Brain microvascular endothelial cell (primary cell): ENCODE data around the gene PHYKPL.

Source experiments
- DNase-seq: peaks from one replicate; pipeline ENCODE4 v3.0.0-alpha.2; 2020
- H3K27ac ChIP-seq: fragments of 250-450 bp; sonication (Bioruptor Pico); 2 replicates; pipeline ENCODE4 v1.5.1; 2020; ENCODE audit warnings: mild to moderate bottlenecking, moderate library complexity
- H3K27me3 ChIP-seq: fragments of 250-450 bp; sonication (Bioruptor Pico); replicated peaks from 2 replicates; pipeline ENCODE4 v1.5.1; 2020; ENCODE audit warnings: mild to moderate bottlenecking
- H3K36me3 ChIP-seq: fragments of 250-450 bp; sonication (Bioruptor Pico); replicated peaks from 2 replicates; pipeline ENCODE4 v1.5.1; 2020; ENCODE audit warnings: mild to moderate bottlenecking
- H3K4me3 ChIP-seq: 2 replicates; pipeline ENCODE4 v1.5.1; 2011; ENCODE audit warnings: low read depth, mild to moderate bottlenecking, control low read depth, low read length, moderate library complexity
- in situ Hi-C: cut with HindIII; loops from 2 replicates; pipeline ENCODE4 v1.10.0; 2017; ENCODE audit warnings: low sequenced_read_pairs, low pct_ligation_motif_present
- TF ChIP-seq, protein P1 (sequence below): IDR thresholded peaks from 2 replicates; pipeline ENCODE4 v1.5.1; 2011; ENCODE audit warnings: low read depth, mild to moderate bottlenecking, moderate library complexity, low read length, control low read depth, inconsistent platforms; ENCODE audit errors: missing control alignments

The PHYKPL gene

DNA sequence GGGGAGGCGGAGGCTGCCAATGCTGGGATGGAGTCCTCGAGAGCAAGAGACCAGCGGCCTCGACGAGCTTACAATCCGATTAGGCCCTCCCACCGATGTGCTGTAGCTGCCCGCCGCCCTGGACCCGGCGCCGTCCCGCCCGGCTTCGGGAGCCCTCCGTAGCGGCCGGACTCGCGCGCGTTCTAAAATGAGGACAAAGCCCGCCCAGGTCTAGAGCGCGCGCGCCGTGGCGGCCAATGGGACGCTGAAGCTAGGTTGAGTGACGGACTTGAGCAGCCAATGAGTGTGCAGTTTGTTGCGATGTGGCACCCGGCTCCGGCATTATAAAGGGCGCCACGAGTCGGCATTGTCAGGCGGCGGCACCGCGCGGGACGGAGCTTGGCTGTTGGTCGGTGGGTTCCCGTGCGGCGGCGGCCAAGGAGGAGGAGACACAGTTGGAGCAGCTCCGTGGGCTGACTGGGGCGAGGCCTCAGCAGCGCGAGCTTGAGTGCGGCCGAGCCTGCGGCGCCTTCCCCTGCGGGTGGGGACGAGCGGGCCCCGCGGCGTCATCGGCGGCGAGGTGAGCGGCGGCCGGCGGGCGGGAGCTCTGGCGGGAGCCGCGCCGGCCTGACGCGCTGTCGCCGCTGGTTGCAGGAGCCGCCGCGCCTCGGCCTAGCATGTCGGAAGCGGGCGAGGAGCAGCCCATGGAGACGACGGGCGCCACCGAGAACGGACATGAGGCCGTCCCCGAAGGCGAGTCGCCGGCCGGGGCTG lies 28.2 kb downstream of the PHYKPL start, which contains the start of gene HNRNPAB:
Gene HNRNPAB, plus strand, starts transcription at position 352 of the 753 bp plus-strand sequence. Its CDS starts 305 bp downstream, at position 657.
- Histone ChIP-seq H3K27ac (peak within 1 kb of the TSS; percentile 82), H3K36me3 (peaks cover 45% of the 10 kb centered on the region), H3K4me3 (peak within 1 kb of the TSS; percentile 97), H3K27me3 (no peaks in the 10 kb centered on the region)
- TF ChIP-seq, protein P1, sequence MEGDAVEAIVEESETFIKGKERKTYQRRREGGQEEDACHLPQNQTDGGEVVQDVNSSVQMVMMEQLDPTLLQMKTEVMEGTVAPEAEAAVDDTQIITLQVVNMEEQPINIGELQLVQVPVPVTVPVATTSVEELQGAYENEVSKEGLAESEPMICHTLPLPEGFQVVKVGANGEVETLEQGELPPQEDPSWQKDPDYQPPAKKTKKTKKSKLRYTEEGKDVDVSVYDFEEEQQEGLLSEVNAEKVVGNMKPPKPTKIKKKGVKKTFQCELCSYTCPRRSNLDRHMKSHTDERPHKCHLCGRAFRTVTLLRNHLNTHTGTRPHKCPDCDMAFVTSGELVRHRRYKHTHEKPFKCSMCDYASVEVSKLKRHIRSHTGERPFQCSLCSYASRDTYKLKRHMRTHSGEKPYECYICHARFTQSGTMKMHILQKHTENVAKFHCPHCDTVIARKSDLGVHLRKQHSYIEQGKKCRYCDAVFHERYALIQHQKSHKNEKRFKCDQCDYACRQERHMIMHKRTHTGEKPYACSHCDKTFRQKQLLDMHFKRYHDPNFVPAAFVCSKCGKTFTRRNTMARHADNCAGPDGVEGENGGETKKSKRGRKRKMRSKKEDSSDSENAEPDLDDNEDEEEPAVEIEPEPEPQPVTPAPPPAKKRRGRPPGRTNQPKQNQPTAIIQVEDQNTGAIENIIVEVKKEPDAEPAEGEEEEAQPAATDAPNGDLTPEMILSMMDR, result no peak
- peak; percentile 92 for DNase-seq
- in situ Hi-C loops, result no loop called here

DNA sequence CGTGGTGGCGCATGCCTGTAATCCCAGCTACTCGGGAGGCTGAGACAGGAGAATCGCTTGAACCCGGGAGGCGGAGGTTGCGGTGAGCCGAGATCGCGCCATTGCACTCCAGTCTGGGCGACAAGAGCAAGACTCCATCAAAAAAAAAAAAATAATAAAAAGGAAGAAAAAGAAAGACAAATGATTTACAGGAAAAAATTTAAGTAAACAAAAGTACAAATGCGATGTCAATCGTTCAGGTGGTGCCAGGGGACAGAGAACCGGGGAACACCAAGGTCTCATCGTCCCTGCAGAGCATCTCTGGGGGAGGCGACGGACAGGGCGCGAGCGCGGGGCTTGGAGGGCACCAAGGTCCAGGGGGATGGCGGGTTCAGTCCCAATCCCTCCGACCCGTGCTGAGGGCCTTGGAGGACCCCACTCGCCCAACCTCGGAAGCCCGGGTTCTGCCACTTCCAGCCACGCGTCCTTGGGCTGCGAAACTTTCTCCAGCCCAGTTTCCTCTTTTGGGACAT lies 28.9 kb downstream of the PHYKPL start:
- H3K27me3 ChIP-seq, result no peaks in the 10 kb centered on the region
- no peak for DNase-seq
- H3K36me3 ChIP-seq, result peaks cover 39% of the 10 kb centered on the region
- no peak overlapping the region for H3K27ac ChIP-seq
- TF ChIP-seq, protein P1, result no peak
- peak overlapping the region; percentile 97 for H3K4me3 ChIP-seq
- in situ Hi-C loops, result no loop called here

DNA sequence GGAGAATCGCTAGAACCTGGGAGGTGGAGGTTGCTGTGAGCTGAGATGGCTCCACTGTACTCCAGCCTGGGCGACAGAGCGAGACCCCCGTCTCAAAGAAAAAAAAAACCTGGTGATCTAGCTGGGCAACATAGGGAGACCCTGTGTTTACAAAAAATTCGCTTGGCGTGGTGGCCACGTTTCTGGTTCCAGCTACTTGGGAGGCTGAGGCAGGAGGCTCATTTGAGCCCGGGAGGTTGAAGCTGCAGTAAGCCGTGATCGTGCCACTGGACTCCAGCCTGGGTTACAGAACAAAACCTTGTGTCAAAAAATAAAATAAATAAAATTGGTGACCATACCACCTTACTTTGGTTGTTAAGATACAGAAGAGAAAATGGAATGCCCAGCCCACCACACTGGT lies 30.1 kb downstream of the PHYKPL start:
- in situ Hi-C loops, result no loop called here
- no peaks in the 10 kb centered on the region for H3K27me3 ChIP-seq
- H3K4me3 ChIP-seq, result no peak overlapping the region
- peaks cover 28% of the 10 kb centered on the region for H3K36me3 ChIP-seq
- no peak overlapping the region for H3K27ac ChIP-seq
- DNase-seq, result no peak
- TF ChIP-seq, protein P1, result no peak

DNA sequence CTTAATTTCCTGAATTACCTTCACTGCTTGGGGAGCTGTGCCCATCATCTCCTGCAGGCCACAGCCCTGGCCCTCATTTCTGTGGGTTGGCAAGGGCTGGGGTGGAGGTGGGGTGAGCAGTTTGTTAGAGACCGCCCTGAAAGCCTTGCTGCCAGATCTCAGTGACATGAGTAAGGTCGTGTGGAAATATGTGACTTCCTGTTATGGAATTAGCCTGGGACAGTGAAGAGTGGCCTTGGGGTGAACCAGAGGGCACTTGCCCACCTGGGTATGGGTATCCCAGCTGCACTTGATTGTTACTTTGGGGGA lies 30.7 kb downstream of the PHYKPL start:
- in situ Hi-C loops, result no loop called here
- TF ChIP-seq, protein P1, result no peak
- DNase-seq, result no peak
- H3K27ac ChIP-seq, result no peak overlapping the region
- no peak overlapping the region for H3K4me3 ChIP-seq
- peaks cover 22% of the 10 kb centered on the region for H3K36me3 ChIP-seq
- no peaks in the 10 kb centered on the region for H3K27me3 ChIP-seq

DNA sequence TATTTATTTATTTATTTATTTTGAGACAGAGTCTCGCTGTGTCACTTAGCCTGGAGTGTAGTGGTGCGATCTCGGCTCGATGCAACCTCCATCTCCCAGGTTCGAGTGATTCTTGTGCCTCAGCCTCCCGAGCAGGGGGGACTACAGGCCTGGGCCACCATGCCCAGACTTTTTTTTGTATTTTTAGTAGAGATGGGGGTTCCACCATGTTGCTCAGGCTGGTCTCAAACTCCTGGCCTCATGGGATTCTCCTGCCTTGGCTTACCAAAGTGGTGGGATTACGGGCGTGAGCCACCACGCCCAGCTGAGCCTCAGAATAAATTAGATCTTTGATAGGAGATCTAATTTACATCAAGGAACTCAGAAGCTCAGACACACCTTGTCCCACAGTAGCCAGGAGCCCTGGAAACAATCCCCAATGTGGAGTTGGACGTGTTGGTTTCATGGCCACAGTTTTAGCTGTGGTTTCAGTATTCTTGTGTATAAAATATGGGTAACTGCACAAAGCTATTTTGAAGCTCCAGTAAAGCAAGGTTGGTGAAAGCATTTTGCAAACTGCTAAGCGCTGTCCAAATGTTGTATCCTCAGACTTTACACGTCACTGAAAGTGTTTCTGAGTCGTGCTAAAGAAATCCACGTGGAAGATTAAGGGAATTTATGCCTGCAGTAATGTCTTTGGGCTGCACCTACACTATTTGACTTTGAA lies 31.2 kb downstream of the PHYKPL start:
- peaks cover 17% of the 10 kb centered on the region for H3K36me3 ChIP-seq
- no peaks in the 10 kb centered on the region for H3K27me3 ChIP-seq
- in situ Hi-C loops, result no loop called here
- no peak for DNase-seq
- TF ChIP-seq, protein P1, result no peak
- no peak overlapping the region for H3K27ac ChIP-seq
- no peak overlapping the region for H3K4me3 ChIP-seq
